GM23338 (cell line): Measurements from ENCODE around the gene TMEM178B. TPM values are rescaled to one million over a fixed set of nuclear protein-coding genes. Genes with fewer than 3 reads are reported as not detected.

Experiments
- ATAC-seq: fragments of 200-7000 bp; cut with Tn5 transposase; 3 replicates; pipeline ENCODE4 v1.9.1; 2020
- DNase-seq: peaks from one replicate; pipeline ENCODE4 v3.0.0-alpha.2; 2015; ENCODE audit warnings: low spot score
- H2AFZ ChIP-seq: fragments of 200-600 bp; sonication (generic); 2 replicates; pipeline ENCODE4 v1.8.0; 2016; ENCODE audit warnings: antibody characterized with exemption, mild to moderate bottlenecking, moderate library complexity
- H3F3A ChIP-seq: fragments of 200-600 bp; sonication (generic); replicated peaks from 2 replicates; pipeline ENCODE4 v1.8.0; 2017; ENCODE audit warnings: antibody characterized with exemption, mixed run types, low read depth
- H3K27ac ChIP-seq: fragments of 200-600 bp; sonication (generic); 2 replicates; pipeline ENCODE4 v1.6.1; 2016; ENCODE audit warnings: low read depth
- H3K27me3 ChIP-seq: fragments of 200-600 bp; sonication (generic); 2 replicates; pipeline ENCODE4 v1.8.0; 2016; ENCODE audit warnings: mild to moderate bottlenecking, mixed run types, moderate library complexity; ENCODE audit not compliant: insufficient read depth
- H3K36me3 ChIP-seq: fragments of 200-600 bp; sonication (generic); 2 replicates; pipeline ENCODE4 v1.8.0; 2016; ENCODE audit warnings: mild to moderate bottlenecking; ENCODE audit not compliant: insufficient read depth
- H3K4me1 ChIP-seq: fragments of 200-600 bp; sonication (generic); 2 replicates; pipeline ENCODE4 v1.8.0; 2016; ENCODE audit warnings: mild to moderate bottlenecking, moderate library complexity; ENCODE audit not compliant: insufficient read depth
- H3K4me2 ChIP-seq: fragments of 200-600 bp; sonication (generic); 2 replicates; pipeline ENCODE4 v1.7.1; 2017; ENCODE audit warnings: mixed run types
- H3K4me3 ChIP-seq: fragments of 200-600 bp; sonication (generic); 2 replicates; pipeline ENCODE4 v1.6.1; 2016; ENCODE audit warnings: mixed run types
- H3K79me2 ChIP-seq: fragments of 200-600 bp; sonication (generic); replicated peaks from 2 replicates; pipeline ENCODE4 v1.8.0; 2017; ENCODE audit warnings: mild to moderate bottlenecking; ENCODE audit not compliant: insufficient read depth
- H3K9me2 ChIP-seq: fragments of 200-600 bp; sonication (generic); 2 replicates; pipeline ENCODE4 v1.8.0; 2017; ENCODE audit not compliant: insufficient read depth
- H4K20me1 ChIP-seq: fragments of 200-600 bp; sonication (generic); replicated peaks from 2 replicates; pipeline ENCODE4 v1.8.0; 2017; ENCODE audit warnings: mild to moderate bottlenecking; ENCODE audit not compliant: insufficient read depth
- H3K27ac Mint-ChIP-seq: 2 replicates; pipeline ENCODE4 v1.8.0; 2020; ENCODE audit warnings: inconsistent platforms, mild to moderate bottlenecking, moderate library complexity, mixed read lengths
- H3K27me3 Mint-ChIP-seq: 3 replicates; pipeline ENCODE4 v1.8.0; 2022; ENCODE audit warnings: low read depth, mild to moderate bottlenecking, moderate library complexity, mixed read lengths, inconsistent platforms; ENCODE audit not compliant: insufficient read depth, poor library complexity
- H3K36me3 Mint-ChIP-seq: 3 replicates; pipeline ENCODE4 v1.8.0; 2021; ENCODE audit warnings: low read depth, mild to moderate bottlenecking, inconsistent platforms, moderate library complexity, mixed read lengths
- H3K4me1 Mint-ChIP-seq: 3 replicates; pipeline ENCODE4 v1.8.0; 2020; ENCODE audit warnings: mild to moderate bottlenecking, inconsistent platforms, mixed read lengths
- H3K4me3 Mint-ChIP-seq: 3 replicates; pipeline ENCODE4 v1.8.0; 2021; ENCODE audit warnings: moderate library complexity, mild to moderate bottlenecking, inconsistent platforms, mixed read lengths
- H3K9me3 Mint-ChIP-seq: 3 replicates; pipeline ENCODE4 v1.8.0; 2020; ENCODE audit warnings: moderate library complexity, mild to moderate bottlenecking, inconsistent platforms, mixed read lengths
- CREB1 ChIP-seq: fragments of 250-450 bp; sonication (Bioruptor Pico); IDR thresholded peaks from 2 replicates; pipeline ENCODE4 v1.5.0; 2020; ENCODE audit warnings: low read depth, mild to moderate bottlenecking, moderate library complexity
- JUNB ChIP-seq: IDR thresholded peaks from one replicate; pipeline ENCODE4 v1.6.1; 2016; ENCODE audit warnings: antibody characterized with exemption; ENCODE audit not compliant: unreplicated experiment
- NANOG ChIP-seq: IDR thresholded peaks from 2 replicates; pipeline ENCODE4 v1.6.1; 2016; ENCODE audit warnings: antibody characterized with exemption, borderline replicate concordance
- POLR2AphosphoS5 ChIP-seq: IDR thresholded peaks from 2 replicates; pipeline ENCODE4 v1.6.1; 2016; ENCODE audit warnings: antibody characterized with exemption, low read depth
- STAT1 ChIP-seq: IDR thresholded peaks from one replicate; pipeline ENCODE4 v1.6.1; 2016; ENCODE audit warnings: antibody characterized with exemption; ENCODE audit not compliant: unreplicated experiment
- ZNF114 ChIP-seq: fragments of 250-450 bp; sonication (Bioruptor Pico); IDR thresholded peaks from 2 replicates; pipeline ENCODE4 v1.5.0; 2020; ENCODE audit warnings: mild to moderate bottlenecking, moderate library complexity
- ZNF331 ChIP-seq: fragments of 250-450 bp; sonication (Bioruptor Pico); IDR thresholded peaks from 2 replicates; pipeline ENCODE4 v1.5.0; 2020; ENCODE audit warnings: low read depth, mild to moderate bottlenecking, moderate library complexity
- polyA plus RNA-seq: library from polyadenylated mRNA; unstranded; fragments of >200 nt; fragmentation: Nextera tagmentation; extraction: Ambion mirVana; gene quantifications from 2 replicates; pipeline ENCODE4 v1.2.1, GENCODE V29; 2016
- total RNA-seq: library from RNA; depleted of rRNA; stranded (reverse); fragments of >200 nt; shearing (Covaris generic); gene quantifications from 2 replicates; pipeline ENCODE4 v1.2.3, GENCODE V29; 2014
- TF ChIP-seq, protein P1 (sequence below): IDR thresholded peaks from one replicate; pipeline ENCODE4 v1.6.1; 2018; ENCODE audit warnings: antibody characterized with exemption; ENCODE audit not compliant: unreplicated experiment
- TF ChIP-seq, protein P2 (sequence below): IDR thresholded peaks from 2 replicates; pipeline ENCODE4 v1.6.1; 2016; ENCODE audit warnings: antibody characterized with exemption
- TF ChIP-seq, protein P3 (sequence below), 2 experiments: fragments of 200-600 bp in 1 of 2; sonication (generic) in 1 of 2; conservative IDR thresholded peaks; 2 replicates each; pipeline versions ENCODE4 v1.5.1 to v1.6.1; 2016 to 2017; ENCODE audit warnings: antibody characterized with exemption in 2 of 2, low read depth in 2 of 2, mild to moderate bottlenecking in 2 of 2, moderate library complexity in 1 of 2

TMEM178B gene
- total and polyA plus RNA-seq, 2 experiments from 2014 or later: 4.9 to 15.6 TPM

DNA sequence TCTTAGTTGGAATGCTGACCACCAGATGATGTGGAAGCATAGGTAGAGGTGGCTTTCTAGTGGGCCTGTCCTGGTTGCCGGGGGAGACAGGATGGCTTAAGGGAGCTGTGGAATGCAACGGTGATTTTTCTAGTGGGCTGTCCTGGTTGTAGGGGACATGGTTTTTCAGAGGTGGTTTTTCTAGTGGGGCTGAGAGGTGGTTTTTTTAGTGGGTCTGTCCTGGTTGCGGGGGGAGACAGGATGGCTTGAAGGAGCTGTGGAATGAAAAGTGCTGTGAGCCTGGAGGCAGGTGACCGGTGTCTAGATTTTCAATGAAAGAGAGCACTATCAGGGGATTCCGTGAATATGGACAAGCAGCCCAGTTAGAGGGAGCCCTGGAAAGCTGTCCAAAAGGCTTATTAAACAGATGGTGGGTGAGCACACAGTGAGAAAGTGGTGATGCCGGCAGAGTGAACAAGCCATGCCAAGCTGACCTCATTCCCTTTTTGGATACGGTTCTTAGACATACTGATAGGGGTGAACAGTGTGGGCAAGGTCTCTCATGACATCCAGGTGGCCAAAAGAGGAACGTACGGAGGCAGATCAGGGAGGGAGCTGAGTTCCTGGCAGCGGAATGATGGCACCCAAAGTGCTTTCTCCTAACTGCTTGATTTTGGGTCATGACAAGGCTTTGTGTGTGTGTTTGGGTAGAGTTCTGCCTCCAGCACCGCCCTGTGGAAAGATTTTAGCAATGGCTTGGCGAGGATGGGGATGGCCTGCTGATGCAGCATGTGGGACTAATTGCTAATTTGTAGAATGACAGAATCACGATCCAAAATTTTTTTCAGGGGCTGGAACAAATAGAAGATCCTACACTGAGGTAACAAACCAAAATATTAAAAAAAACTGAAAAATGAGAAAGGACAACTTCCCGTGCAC, 126.6 kb downstream of the TMEM178B start (continued):
- TF ChIP-seq, protein P1, sequence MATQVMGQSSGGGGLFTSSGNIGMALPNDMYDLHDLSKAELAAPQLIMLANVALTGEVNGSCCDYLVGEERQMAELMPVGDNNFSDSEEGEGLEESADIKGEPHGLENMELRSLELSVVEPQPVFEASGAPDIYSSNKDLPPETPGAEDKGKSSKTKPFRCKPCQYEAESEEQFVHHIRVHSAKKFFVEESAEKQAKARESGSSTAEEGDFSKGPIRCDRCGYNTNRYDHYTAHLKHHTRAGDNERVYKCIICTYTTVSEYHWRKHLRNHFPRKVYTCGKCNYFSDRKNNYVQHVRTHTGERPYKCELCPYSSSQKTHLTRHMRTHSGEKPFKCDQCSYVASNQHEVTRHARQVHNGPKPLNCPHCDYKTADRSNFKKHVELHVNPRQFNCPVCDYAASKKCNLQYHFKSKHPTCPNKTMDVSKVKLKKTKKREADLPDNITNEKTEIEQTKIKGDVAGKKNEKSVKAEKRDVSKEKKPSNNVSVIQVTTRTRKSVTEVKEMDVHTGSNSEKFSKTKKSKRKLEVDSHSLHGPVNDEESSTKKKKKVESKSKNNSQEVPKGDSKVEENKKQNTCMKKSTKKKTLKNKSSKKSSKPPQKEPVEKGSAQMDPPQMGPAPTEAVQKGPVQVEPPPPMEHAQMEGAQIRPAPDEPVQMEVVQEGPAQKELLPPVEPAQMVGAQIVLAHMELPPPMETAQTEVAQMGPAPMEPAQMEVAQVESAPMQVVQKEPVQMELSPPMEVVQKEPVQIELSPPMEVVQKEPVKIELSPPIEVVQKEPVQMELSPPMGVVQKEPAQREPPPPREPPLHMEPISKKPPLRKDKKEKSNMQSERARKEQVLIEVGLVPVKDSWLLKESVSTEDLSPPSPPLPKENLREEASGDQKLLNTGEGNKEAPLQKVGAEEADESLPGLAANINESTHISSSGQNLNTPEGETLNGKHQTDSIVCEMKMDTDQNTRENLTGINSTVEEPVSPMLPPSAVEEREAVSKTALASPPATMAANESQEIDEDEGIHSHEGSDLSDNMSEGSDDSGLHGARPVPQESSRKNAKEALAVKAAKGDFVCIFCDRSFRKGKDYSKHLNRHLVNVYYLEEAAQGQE: no peak
- TF ChIP-seq POLR2AphosphoS5 (no peak), JUNB (no peak), NANOG (no peak), ZNF114 (CRISPR knock-in tag) (no peak), ZNF331 (CRISPR knock-in tag) (no peak), CREB1 (CRISPR knock-in tag) (no peak), STAT1 (no peak)
- TF ChIP-seq, protein P2, sequence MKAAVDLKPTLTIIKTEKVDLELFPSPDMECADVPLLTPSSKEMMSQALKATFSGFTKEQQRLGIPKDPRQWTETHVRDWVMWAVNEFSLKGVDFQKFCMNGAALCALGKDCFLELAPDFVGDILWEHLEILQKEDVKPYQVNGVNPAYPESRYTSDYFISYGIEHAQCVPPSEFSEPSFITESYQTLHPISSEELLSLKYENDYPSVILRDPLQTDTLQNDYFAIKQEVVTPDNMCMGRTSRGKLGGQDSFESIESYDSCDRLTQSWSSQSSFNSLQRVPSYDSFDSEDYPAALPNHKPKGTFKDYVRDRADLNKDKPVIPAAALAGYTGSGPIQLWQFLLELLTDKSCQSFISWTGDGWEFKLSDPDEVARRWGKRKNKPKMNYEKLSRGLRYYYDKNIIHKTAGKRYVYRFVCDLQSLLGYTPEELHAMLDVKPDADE: no peak
- TF ChIP-seq, protein P3, sequence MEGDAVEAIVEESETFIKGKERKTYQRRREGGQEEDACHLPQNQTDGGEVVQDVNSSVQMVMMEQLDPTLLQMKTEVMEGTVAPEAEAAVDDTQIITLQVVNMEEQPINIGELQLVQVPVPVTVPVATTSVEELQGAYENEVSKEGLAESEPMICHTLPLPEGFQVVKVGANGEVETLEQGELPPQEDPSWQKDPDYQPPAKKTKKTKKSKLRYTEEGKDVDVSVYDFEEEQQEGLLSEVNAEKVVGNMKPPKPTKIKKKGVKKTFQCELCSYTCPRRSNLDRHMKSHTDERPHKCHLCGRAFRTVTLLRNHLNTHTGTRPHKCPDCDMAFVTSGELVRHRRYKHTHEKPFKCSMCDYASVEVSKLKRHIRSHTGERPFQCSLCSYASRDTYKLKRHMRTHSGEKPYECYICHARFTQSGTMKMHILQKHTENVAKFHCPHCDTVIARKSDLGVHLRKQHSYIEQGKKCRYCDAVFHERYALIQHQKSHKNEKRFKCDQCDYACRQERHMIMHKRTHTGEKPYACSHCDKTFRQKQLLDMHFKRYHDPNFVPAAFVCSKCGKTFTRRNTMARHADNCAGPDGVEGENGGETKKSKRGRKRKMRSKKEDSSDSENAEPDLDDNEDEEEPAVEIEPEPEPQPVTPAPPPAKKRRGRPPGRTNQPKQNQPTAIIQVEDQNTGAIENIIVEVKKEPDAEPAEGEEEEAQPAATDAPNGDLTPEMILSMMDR (conservative IDR thresholded peaks at IDR 0.05; ENCODE audit: low read depth in 2 of 2): no peak

DNA sequence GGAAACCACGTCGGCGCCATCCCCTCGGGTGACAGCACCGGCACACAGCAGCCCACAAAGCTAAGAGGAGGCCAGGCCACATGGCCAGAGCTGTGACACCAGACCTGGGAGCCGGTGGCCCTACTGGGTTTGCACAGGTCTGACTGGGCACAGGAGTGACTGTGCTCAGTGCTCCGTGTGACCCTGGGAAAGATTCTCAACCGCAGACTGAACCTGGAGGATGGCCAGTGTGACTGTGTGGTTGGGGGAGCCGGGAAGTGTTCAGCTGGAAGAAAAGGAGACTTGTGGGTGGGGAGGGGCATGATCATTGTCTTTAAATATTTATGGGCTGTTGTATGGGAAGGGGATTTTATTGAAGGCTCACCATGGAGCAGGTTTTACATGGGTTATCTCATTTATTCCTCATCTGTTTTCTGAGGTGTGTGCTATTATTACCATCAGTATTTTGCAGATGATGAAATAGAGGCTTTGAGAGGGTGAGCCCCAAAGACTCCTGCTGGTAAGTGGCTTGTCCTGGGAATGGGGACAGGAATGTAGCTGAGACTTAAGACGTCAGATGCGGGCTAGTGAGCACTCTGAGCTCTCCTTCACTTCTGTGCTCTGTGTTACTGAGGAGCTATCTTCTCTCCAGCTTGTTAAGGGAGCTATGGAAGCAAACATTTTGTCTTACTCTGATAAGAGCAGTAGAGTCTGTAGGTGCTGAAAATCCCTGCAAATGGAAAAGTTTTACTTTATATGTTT, 127.5 kb downstream of the TMEM178B start:
- Histone ChIP-seq H3K79me2 (0 out of 2 replicates have a peak, but pooled peaks cover 6% of the 10 kb centered on the region), H3K4me2 (no peak overlapping the region), H3K27me3 (no peaks in the 10 kb centered on the region), H3K9me2 (no peaks in the 10 kb centered on the region), H3K4me1 (peaks cover 22% of the 10 kb centered on the region), H3F3A (no peaks in the 10 kb centered on the region), H3K36me3 (no peaks in the 10 kb centered on the region), H3K4me3 (no peak overlapping the region), H4K20me1 (no peaks in the 10 kb centered on the region), H3K27ac (0 out of 2 replicates have a peak overlapping the region, but pooled peaks have one; percentile 39), H2AFZ (no peak overlapping the region)
- no peaks in the 10 kb centered on the region for H3K36me3 Mint-ChIP-seq
- peak; percentile 43 for ATAC-seq
- DNase-seq: no peak
- H3K9me3 Mint-ChIP-seq: no peaks in the 10 kb centered on the region
- H3K27ac Mint-ChIP-seq: no peak overlapping the region
- H3K4me3 Mint-ChIP-seq: no peak overlapping the region; the same call in 2 of the 3 replicates
- peaks cover 45% of the 10 kb centered on the region for H3K4me1 Mint-ChIP-seq
- peaks cover 7% of the 10 kb centered on the region for H3K27me3 Mint-ChIP-seq
- TF ChIP-seq, protein P2: no peak
- TF ChIP-seq NANOG: no peak
- TF ChIP-seq, protein P3 (conservative IDR thresholded peaks at IDR 0.05; ENCODE audit: low read depth in 2 of 2): no peak
